ENCODE data around the gene NDUFV2.

GRCh38 chr18:9130806-9131205 is 28.3 kb downstream of the NDUFV2 start:
- TF ChIP-seq CTCF (conservative IDR thresholded peaks at IDR 0.05) = no peak
- no peak for TF ChIP-seq EZH2 (IDR thresholded peaks at IDR 0.05; ENCODE audit: low read depth)

All from PC-9 (cell line).